SK-N-SH (cell line): ENCODE measurements around the gene MRTFB. TPM values are rescaled to one million over a fixed set of nuclear protein-coding genes. Genes with fewer than 3 reads are reported as not detected.
A peak's percentile ranks its signal among the peaks of the same experiment; 100 is the strongest.

Source experiments
- CTCF ChIA-PET: fragments of 300-600, 350-600 bp; formaldehyde crosslinking; extraction: SDS; loops from one replicate; lab custom pipeline; 2021; lab: Yijun Ruan, JAX
- POLR2A ChIA-PET: fragments of 350-600 bp; sonication (Branson Sonifier 250); formaldehyde crosslinking; extraction: SDS; loops from one replicate; lab custom pipeline; 2020; ENCODE audit warnings: antibody characterized with exemption, inconsistent platforms; lab: Yijun Ruan, JAX
- DNase-seq: peaks from one replicate; pipeline ENCODE4 v3.0.0; 2012
- H2AFZ ChIP-seq: fragments of 200-600 bp; sonication (generic); 2 replicates; pipeline ENCODE4 v1.8.1; 2016; ENCODE audit warnings: antibody characterized with exemption, mild to moderate bottlenecking, low read depth
- H3F3A ChIP-seq: fragments of 200-600 bp; sonication (generic); replicated peaks from 2 replicates; pipeline ENCODE3; 2016; ENCODE audit warnings: antibody characterized with exemption, mild to moderate bottlenecking; ENCODE audit not compliant: insufficient read depth
- H3K27ac ChIP-seq, 2 experiments: fragments of 200-500 bp in 1 of 2; fragments of 200-600 bp in 1 of 2; sonication (Bioruptor generic) in 1 of 2; sonication (generic), shearing (Covaris generic) in 1 of 2; 2 replicates each; pipeline versions ENCODE4 v1.5.1 to v1.6.1; 2014 to 2016; ENCODE audit warnings: low read depth in 2 of 2, inconsistent platforms in 1 of 2, low read length in 1 of 2, mild to moderate bottlenecking in 1 of 2, mixed read lengths in 1 of 2
- H3K27me3 ChIP-seq: fragments of 200-600 bp; sonication (generic), shearing (Covaris generic); 2 replicates; pipeline ENCODE4 v1.6.1; 2016; ENCODE audit warnings: mixed run types; ENCODE audit not compliant: insufficient read depth
- H3K36me3 ChIP-seq, 2 experiments: fragments of 200-500 bp in 1 of 2; fragments of 200-600 bp in 1 of 2; sonication (Bioruptor generic) in 1 of 2; sonication (generic) in 1 of 2; replicated peaks in 1 of 2; 2 replicates each; pipeline versions ENCODE3 to v1.5.1; 2014 to 2016; ENCODE audit warnings: low read length in 1 of 2, mild to moderate bottlenecking in 1 of 2; ENCODE audit not compliant: insufficient read depth in 2 of 2, control insufficient read depth in 1 of 2
- H3K4me1 ChIP-seq, 2 experiments: fragments of 200-500 bp in 1 of 2; fragments of 200-600 bp in 1 of 2; sonication (Bioruptor generic) in 1 of 2; sonication (generic), shearing (Covaris generic) in 1 of 2; 2 replicates each; pipeline versions ENCODE4 v1.5.1 to v1.6.1; 2014 to 2016; ENCODE audit warnings: low read depth in 1 of 2, low read length in 1 of 2, mixed run types in 1 of 2; ENCODE audit not compliant: insufficient read depth in 2 of 2, control insufficient read depth in 1 of 2
- H3K4me2 ChIP-seq: fragments of 200-600 bp; sonication (generic), shearing (Covaris generic); 2 replicates; pipeline ENCODE4 v1.6.1; 2017; ENCODE audit warnings: mixed run types
- H3K4me3 ChIP-seq, 2 experiments: fragments of 200-500 bp in 1 of 2; fragments of 200-600 bp in 1 of 2; sonication (Bioruptor generic) in 1 of 2; sonication (generic), shearing (Covaris generic) in 1 of 2; 2 replicates each; pipeline versions ENCODE4 v1.5.1 to v1.8.1; 2014 to 2016; ENCODE audit warnings: low read depth in 2 of 2, inconsistent platforms in 1 of 2, low read length in 1 of 2, mild to moderate bottlenecking in 1 of 2, mixed read lengths in 1 of 2, moderate library complexity in 1 of 2
- H3K79me2 ChIP-seq: fragments of 200-600 bp; sonication (generic); 2 replicates; pipeline ENCODE4 v1.8.1; 2017; ENCODE audit warnings: mild to moderate bottlenecking; ENCODE audit not compliant: insufficient read depth
- H3K9ac ChIP-seq: fragments of 200-600 bp; sonication (generic); 2 replicates; pipeline ENCODE4 v1.6.1; 2017; ENCODE audit warnings: mixed run types
- H3K9me2 ChIP-seq: fragments of 200-600 bp; sonication (generic); 2 replicates; pipeline ENCODE4 v1.6.1; 2017; ENCODE audit warnings: mixed run types
- H3K9me3 ChIP-seq: fragments of 200-600 bp; sonication (generic); 2 replicates; pipeline ENCODE4 v1.6.1; 2017; ENCODE audit warnings: mixed run types, mild to moderate bottlenecking, moderate library complexity
- H4K20me1 ChIP-seq: fragments of 200-600 bp; sonication (generic); 2 replicates; pipeline ENCODE4 v1.6.1; 2017; ENCODE audit warnings: mild to moderate bottlenecking, mixed run types; ENCODE audit not compliant: insufficient read depth
- CHD2 ChIP-seq: fragments of 150-350 bp; IDR thresholded peaks from 2 replicates; pipeline ENCODE4 v1.6.1; 2018; ENCODE audit warnings: low read length; ENCODE audit not compliant: partially characterized antibody
- EZH2phosphoT487 ChIP-seq: fragments of 200-600 bp; sonication (generic); IDR thresholded peaks from 2 replicates; pipeline ENCODE4 v1.6.1; 2017; ENCODE audit warnings: low read depth, mixed run types, mild to moderate bottlenecking, antibody characterized with exemption, moderate library complexity, borderline replicate concordance
- GABPA ChIP-seq: IDR thresholded peaks from 2 replicates; pipeline ENCODE4 v1.4.0; 2012; ENCODE audit warnings: low read depth, mild to moderate bottlenecking
- IRF3 ChIP-seq: fragments of 150-350 bp; IDR thresholded peaks from 2 replicates; pipeline ENCODE4 v1.6.1; 2016; ENCODE audit warnings: mild to moderate bottlenecking, low read depth, low read length
- MEF2A ChIP-seq: IDR thresholded peaks from 2 replicates; pipeline ENCODE4 v1.4.0; 2012; ENCODE audit warnings: low read depth, borderline replicate concordance
- NRF1 ChIP-seq: IDR thresholded peaks from 2 replicates; pipeline ENCODE4 v1.6.1; 2012; ENCODE audit warnings: low read depth, mild to moderate bottlenecking, low read length
- PBX3 ChIP-seq: IDR thresholded peaks from 2 replicates; pipeline ENCODE4; 2012
- RAD21 ChIP-seq: IDR thresholded peaks from 2 replicates; pipeline ENCODE4 v1.6.1; 2012; ENCODE audit warnings: mild to moderate bottlenecking, low read length
- RFX5 ChIP-seq: IDR thresholded peaks from 2 replicates; pipeline ENCODE4 v1.6.1; 2012; ENCODE audit warnings: mild to moderate bottlenecking, improper control_type of control experiment, low read length
- TCF12 ChIP-seq: IDR thresholded peaks from 2 replicates; pipeline ENCODE4 v1.4.0; 2012
- YY1 ChIP-seq: IDR thresholded peaks from 2 replicates; pipeline ENCODE4 v1.4.0; 2012; ENCODE audit warnings: low read depth, mild to moderate bottlenecking
- WGBS: methylation state at CpG from one replicate; pipeline ENCODE4 v1.1.6; 2017; ENCODE audit warnings: low lambda C conversion rate; 5-methylcytosine and 5-hydroxymethylcytosine counted together
- polyA plus RNA-seq, 3 experiments: library from polyadenylated mRNA; depleted of rRNA; stranded (reverse); fragments of >200 nt; gene quantifications; 2 replicates each; pipeline ENCODE4 v1.2.3, GENCODE V29; 2012
- TF ChIP-seq, protein P1 (sequence below): fragments of 150-350 bp; IDR thresholded peaks from 2 replicates; pipeline ENCODE4 v1.6.1; 2017; ENCODE audit warnings: antibody characterized with exemption, low read length, low read depth, borderline replicate concordance
- TF ChIP-seq, protein P2 (sequence below): IDR thresholded peaks from 2 replicates; pipeline ENCODE4 v1.4.0; 2012; ENCODE audit warnings: low read depth, borderline replicate concordance
- TF ChIP-seq, protein P3 (sequence below): fragments of 200-600 bp; sonication (generic); IDR thresholded peaks from 2 replicates; pipeline ENCODE4 v1.6.1; 2017; ENCODE audit warnings: antibody characterized with exemption, mild to moderate bottlenecking, moderate library complexity
- TF ChIP-seq, protein P4 (sequence below): IDR thresholded peaks from 2 replicates; pipeline ENCODE4 v1.4.0; 2012; ENCODE audit warnings: low read depth, borderline replicate concordance

Gene MRTFB
- polyA plus RNA-seq, 1 of the 3 experiments (the other 2 are of a cell fraction) = 3.3 TPM

DNA sequence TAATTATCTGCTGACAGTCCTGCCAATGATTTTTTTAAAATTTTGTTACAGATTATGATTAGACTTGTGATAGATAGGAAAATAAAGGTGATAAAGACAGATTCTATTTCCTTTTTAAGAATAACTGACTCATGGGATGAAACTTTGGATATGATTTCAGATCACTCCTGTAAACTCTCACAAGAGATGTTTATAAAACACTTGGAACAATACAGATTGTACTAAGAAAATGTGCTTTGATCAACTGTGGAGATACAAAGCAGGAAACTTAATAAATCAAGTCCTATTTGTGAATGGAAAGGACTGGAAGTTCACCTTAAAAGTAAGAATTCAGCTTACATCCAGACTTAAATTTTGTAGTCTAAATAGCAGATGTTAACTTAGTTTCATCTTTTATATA, 21.4 kb downstream of the MRTFB start:
- Histone ChIP-seq H3F3A (peaks cover 7% of the 10 kb centered on the region), H4K20me1 (no peaks in the 10 kb centered on the region), H3K27ac (0 out of 4 replicates have a peak overlapping the region, but pooled peaks of 1 of the 2 experiments have one; percentile 5), H3K36me3 (peaks cover 0 to 3% of the 10 kb centered on the region in 2 experiments), H3K9me2 (no peaks in the 10 kb centered on the region), H3K9ac (no peak overlapping the region), H3K4me2 (no peak overlapping the region), H3K4me3 (no peak overlapping the region), H2AFZ (no peak overlapping the region), H3K27me3 (no peaks in the 10 kb centered on the region), H3K4me1 (peaks cover 3 to 15% of the 10 kb centered on the region in 2 experiments; a peak in 3 of 4 replicates), H3K79me2 (peaks cover 9% of the 10 kb centered on the region; the same call in 1 of the 2 replicates), H3K9me3 (no peaks in the 10 kb centered on the region)
- ChIA-PET CTCF (no interaction called here), POLR2A (no interaction called here)
- no peak for DNase-seq
- TF ChIP-seq IRF3 (no peak), RAD21 (no peak), CHD2 (no peak), EZH2phosphoT487 (no peak), PBX3 (no peak), YY1 (no peak), GABPA (no peak), MEF2A (no peak), RFX5 (no peak), TCF12 (no peak), NRF1 (no peak)
- TF ChIP-seq, protein P1, sequence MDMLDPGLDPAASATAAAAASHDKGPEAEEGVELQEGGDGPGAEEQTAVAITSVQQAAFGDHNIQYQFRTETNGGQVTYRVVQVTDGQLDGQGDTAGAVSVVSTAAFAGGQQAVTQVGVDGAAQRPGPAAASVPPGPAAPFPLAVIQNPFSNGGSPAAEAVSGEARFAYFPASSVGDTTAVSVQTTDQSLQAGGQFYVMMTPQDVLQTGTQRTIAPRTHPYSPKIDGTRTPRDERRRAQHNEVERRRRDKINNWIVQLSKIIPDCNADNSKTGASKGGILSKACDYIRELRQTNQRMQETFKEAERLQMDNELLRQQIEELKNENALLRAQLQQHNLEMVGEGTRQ = no peak
- TF ChIP-seq, protein P2, sequence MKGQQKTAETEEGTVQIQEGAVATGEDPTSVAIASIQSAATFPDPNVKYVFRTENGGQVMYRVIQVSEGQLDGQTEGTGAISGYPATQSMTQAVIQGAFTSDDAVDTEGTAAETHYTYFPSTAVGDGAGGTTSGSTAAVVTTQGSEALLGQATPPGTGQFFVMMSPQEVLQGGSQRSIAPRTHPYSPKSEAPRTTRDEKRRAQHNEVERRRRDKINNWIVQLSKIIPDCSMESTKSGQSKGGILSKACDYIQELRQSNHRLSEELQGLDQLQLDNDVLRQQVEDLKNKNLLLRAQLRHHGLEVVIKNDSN = no peak

DNA sequence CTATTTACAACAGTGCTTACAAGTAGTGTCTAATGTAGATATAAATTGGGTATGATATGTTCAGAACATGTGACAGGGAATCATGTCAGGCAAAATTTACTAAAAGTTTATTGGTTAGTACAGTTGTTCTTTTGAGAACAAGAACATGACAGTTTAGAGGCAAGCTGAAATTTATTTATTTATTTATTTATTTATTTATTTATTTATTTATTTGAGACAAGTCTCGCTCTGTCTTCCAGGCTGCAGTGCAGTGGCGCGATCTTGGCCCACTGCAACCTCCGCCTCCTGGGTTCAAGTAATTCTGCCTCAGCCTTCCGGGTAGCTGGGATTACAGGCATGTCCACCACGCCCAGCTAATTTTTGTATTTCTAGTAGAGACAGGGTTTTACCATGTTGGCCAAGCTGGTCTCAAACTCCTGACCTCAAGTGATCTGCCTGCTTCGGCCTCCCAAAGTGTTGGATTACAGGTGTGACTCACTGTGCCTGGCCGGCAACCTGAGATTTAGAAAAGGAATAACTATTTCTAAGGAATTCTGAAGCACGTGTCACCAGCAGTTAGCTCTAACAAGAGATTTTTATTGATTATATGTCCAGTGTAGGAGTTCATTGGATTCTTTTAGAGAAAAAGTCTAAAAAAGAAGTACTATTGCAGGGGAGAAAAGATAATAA, 24.9 kb downstream of the MRTFB start:
- H3K9me2 ChIP-seq = no peaks in the 10 kb centered on the region
- WGBS = 84% methylated on average over 9 of the region's 9 CpGs
- no peak overlapping the region for H3K4me3 ChIP-seq
- ChIA-PET CTCF (interaction anchor here (0.6 to 1.3 kb wide), 2 partner anchors 12 to 15 kb away, joined by 3 to 5 read pairs; no protein-coding TSS in a partner anchor), POLR2A (no interaction called here)
- H4K20me1 ChIP-seq = no peaks in the 10 kb centered on the region
- no peak overlapping the region for H3K9ac ChIP-seq
- H3K27ac ChIP-seq = no peak overlapping the region
- H3F3A ChIP-seq = peaks cover 7% of the 10 kb centered on the region
- H2AFZ ChIP-seq = no peak overlapping the region
- H3K9me3 ChIP-seq = no peaks in the 10 kb centered on the region
- H3K4me2 ChIP-seq = 0 out of 2 replicates have a peak overlapping the region, but pooled peaks have one; percentile 20
- H3K4me1 ChIP-seq = peaks cover 3 to 13% of the 10 kb centered on the region in 2 experiments; a peak in 3 of 4 replicates
- no peak for DNase-seq
- H3K27me3 ChIP-seq = no peaks in the 10 kb centered on the region
- peaks cover 0 to 3% of the 10 kb centered on the region in 2 experiments for H3K36me3 ChIP-seq
- H3K79me2 ChIP-seq = peaks cover 31% of the 10 kb centered on the region; the same call in 1 of the 2 replicates
- TF ChIP-seq, protein P3, sequence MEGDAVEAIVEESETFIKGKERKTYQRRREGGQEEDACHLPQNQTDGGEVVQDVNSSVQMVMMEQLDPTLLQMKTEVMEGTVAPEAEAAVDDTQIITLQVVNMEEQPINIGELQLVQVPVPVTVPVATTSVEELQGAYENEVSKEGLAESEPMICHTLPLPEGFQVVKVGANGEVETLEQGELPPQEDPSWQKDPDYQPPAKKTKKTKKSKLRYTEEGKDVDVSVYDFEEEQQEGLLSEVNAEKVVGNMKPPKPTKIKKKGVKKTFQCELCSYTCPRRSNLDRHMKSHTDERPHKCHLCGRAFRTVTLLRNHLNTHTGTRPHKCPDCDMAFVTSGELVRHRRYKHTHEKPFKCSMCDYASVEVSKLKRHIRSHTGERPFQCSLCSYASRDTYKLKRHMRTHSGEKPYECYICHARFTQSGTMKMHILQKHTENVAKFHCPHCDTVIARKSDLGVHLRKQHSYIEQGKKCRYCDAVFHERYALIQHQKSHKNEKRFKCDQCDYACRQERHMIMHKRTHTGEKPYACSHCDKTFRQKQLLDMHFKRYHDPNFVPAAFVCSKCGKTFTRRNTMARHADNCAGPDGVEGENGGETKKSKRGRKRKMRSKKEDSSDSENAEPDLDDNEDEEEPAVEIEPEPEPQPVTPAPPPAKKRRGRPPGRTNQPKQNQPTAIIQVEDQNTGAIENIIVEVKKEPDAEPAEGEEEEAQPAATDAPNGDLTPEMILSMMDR = no peak
- peak; percentile 29; the same call in 1 of the 2 replicates for TF ChIP-seq PBX3
- TF ChIP-seq, protein P4, sequence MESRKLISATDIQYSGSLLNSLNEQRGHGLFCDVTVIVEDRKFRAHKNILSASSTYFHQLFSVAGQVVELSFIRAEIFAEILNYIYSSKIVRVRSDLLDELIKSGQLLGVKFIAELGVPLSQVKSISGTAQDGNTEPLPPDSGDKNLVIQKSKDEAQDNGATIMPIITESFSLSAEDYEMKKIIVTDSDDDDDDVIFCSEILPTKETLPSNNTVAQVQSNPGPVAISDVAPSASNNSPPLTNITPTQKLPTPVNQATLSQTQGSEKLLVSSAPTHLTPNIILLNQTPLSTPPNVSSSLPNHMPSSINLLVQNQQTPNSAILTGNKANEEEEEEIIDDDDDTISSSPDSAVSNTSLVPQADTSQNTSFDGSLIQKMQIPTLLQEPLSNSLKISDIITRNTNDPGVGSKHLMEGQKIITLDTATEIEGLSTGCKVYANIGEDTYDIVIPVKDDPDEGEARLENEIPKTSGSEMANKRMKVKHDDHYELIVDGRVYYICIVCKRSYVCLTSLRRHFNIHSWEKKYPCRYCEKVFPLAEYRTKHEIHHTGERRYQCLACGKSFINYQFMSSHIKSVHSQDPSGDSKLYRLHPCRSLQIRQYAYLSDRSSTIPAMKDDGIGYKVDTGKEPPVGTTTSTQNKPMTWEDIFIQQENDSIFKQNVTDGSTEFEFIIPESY = no peak
